ENCODE data around the gene SCEL. TPM values are rescaled to one million over a fixed set of nuclear protein-coding genes. Genes with fewer than 3 reads are reported as not detected.

Gene SCEL
- total and polyA plus RNA-seq, 2 experiments from 2014 or later, result not detected

- no peak for DNase-seq (ENCODE audit: low spot score)
Measured at GRCh38 chr13:77687799-77688198, 152.3 kb downstream of the SCEL start.

More at GRCh38 chr13:77687799-77688198, 152.3 kb downstream of the SCEL start:
- H3K27me3 ChIP-seq (ENCODE audit: insufficient read depth), result no peaks in the 10 kb centered on the region
- H3K27ac ChIP-seq (ENCODE audit: low read depth), result no peak overlapping the region
- H3K9me2 ChIP-seq (ENCODE audit: insufficient read depth), result no peaks in the 10 kb centered on the region
- H3K4me3 ChIP-seq, result no peak overlapping the region
- H3K4me2 ChIP-seq, result no peak overlapping the region
- Mint-ChIP-seq H3K9me3 (no peaks in the 10 kb centered on the region; the same call in 2 of the 3 replicates), H3K36me3 (ENCODE audit: low read depth) (no peaks in the 10 kb centered on the region), H3K27me3 (ENCODE audit: insufficient read depth, low read depth, poor library complexity) (no peaks in the 10 kb centered on the region), H3K4me1 (no peaks in the 10 kb centered on the region), H3K4me3 (no peak overlapping the region), H3K27ac (no peak overlapping the region)
- H3K4me1 ChIP-seq (ENCODE audit: insufficient read depth), result no peaks in the 10 kb centered on the region
- no peak overlapping the region for H2AFZ ChIP-seq
- no peaks in the 10 kb centered on the region for H3K79me2 ChIP-seq (replicated peaks; ENCODE audit: insufficient read depth)
- H3K36me3 ChIP-seq (ENCODE audit: insufficient read depth), result no peaks in the 10 kb centered on the region
- ATAC-seq, result no peak
- no peaks in the 10 kb centered on the region for H4K20me1 ChIP-seq (replicated peaks; ENCODE audit: insufficient read depth)
- no peaks in the 10 kb centered on the region for H3F3A ChIP-seq (replicated peaks; ENCODE audit: low read depth)
- no peak for TF ChIP-seq REST (IDR thresholded peaks at IDR 0.05; ENCODE audit: unreplicated experiment)
- no peak for TF ChIP-seq CTCF (conservative IDR thresholded peaks at IDR 0.05; ENCODE audit: low read depth in 2 of 2)
- no peak for TF ChIP-seq POLR2AphosphoS5 (IDR thresholded peaks at IDR 0.05; ENCODE audit: low read depth)
- TF ChIP-seq STAT1 (IDR thresholded peaks at IDR 0.05; ENCODE audit: unreplicated experiment), result no peak
- no peak for TF ChIP-seq ZNF114 (CRISPR knock-in tag; IDR thresholded peaks at IDR 0.05)
- TF ChIP-seq EZH2phosphoT487 (IDR thresholded peaks at IDR 0.05; ENCODE audit: unreplicated experiment), result no peak
- TF ChIP-seq CREB1 (CRISPR knock-in tag; IDR thresholded peaks at IDR 0.05; ENCODE audit: low read depth), result no peak
- no peak for TF ChIP-seq NANOG (IDR thresholded peaks at IDR 0.05; ENCODE audit: borderline replicate concordance)
- TF ChIP-seq ZNF462 (CRISPR knock-in tag; IDR thresholded peaks at IDR 0.05), result no peak
- TF ChIP-seq EZH2 (IDR thresholded peaks at IDR 0.05; ENCODE audit: low read depth, unreplicated experiment), result no peak
- no peak for TF ChIP-seq ZNF331 (CRISPR knock-in tag; IDR thresholded peaks at IDR 0.05; ENCODE audit: low read depth)
- no peak for TF ChIP-seq JUNB (IDR thresholded peaks at IDR 0.05; ENCODE audit: unreplicated experiment)
